Activated T-cell treated with anti-CD3 and anti-CD28 coated beads, Interleukin-2, amount 50 U/mL, for 72 hours (primary cell): ENCODE measurements around the gene CHAD. TPM values are rescaled to one million over a fixed set of nuclear protein-coding genes. Genes with fewer than 3 reads are reported as not detected.

Experiments used
- ATAC-seq, 2 donors: fragments of 150-1000 bp; cut with Tn5 transposase; replicated peaks in 1 of 2; 2 replicates each; pipeline ENCODE4 v1.10.0; 2021; ENCODE audit warnings: moderate library complexity in 2 of 2, mild to moderate bottlenecking in 1 of 2
- DNase-seq, 2 donors: peaks; one replicate each; pipeline ENCODE4 v3.0.0; 2021 to 2022; ENCODE audit warnings: mixed read lengths in 1 of 2
- H3K27ac Mint-ChIP-seq: one replicate; pipeline ENCODE4 v1.8.0; 2022; ENCODE audit warnings: mild to moderate bottlenecking, moderate library complexity, mixed read lengths
- H3K27me3 Mint-ChIP-seq: one replicate; pipeline ENCODE4 v1.8.0; 2022; ENCODE audit warnings: low read depth, mixed read lengths
- H3K36me3 Mint-ChIP-seq, 2 donors: one replicate each; pipeline ENCODE4 v1.8.0; 2022; ENCODE audit warnings: mixed read lengths in 2 of 2, mild to moderate bottlenecking in 1 of 2; ENCODE audit not compliant: insufficient read depth in 2 of 2
- H3K4me1 Mint-ChIP-seq: one replicate; pipeline ENCODE4 v1.8.0; 2022; ENCODE audit warnings: low read depth, mixed read lengths
- H3K4me3 Mint-ChIP-seq, 2 donors: one replicate each; pipeline ENCODE4 v1.8.0; 2022; ENCODE audit warnings: mild to moderate bottlenecking in 2 of 2, mixed read lengths in 2 of 2, moderate library complexity in 2 of 2
- H3K9me3 Mint-ChIP-seq, 2 donors: one replicate each; pipeline ENCODE4 v1.8.0; 2022; ENCODE audit warnings: mixed read lengths in 2 of 2
- total RNA-seq, 2 donors: library from RNA; stranded (reverse); gene quantifications; one replicate each; pipeline ENCODE4 v1.2.3, GENCODE V29; 2022

The CHAD gene
- total RNA-seq: not detected

- H3K27me3 Mint-ChIP-seq: peaks cover 24% of the 10 kb centered on the region
- ATAC-seq: peak; percentile 30 to 56
- no peak within 1 kb of the TSS for H3K27ac Mint-ChIP-seq
- peak within 1 kb of the TSS; percentile 41 to 60 for H3K4me3 Mint-ChIP-seq
- no peak for DNase-seq
- H3K4me1 Mint-ChIP-seq: peaks cover 7% of the 10 kb centered on the region
- H3K36me3 Mint-ChIP-seq: no peaks in the 10 kb centered on the region
- H3K9me3 Mint-ChIP-seq: no peaks in the 10 kb centered on the region
Observed at GRCh38 chr17:50468304-50469207, at the start of gene CHAD. TSS of gene CHAD (minus strand) at chr17:50468880. CDS start at chr17:50468813, 67 bp downstream.

- DNase-seq (no peak), ATAC-seq (no peak)
- no peak overlapping the region for H3K27ac Mint-ChIP-seq
- H3K4me3 Mint-ChIP-seq: no peak overlapping the region
- H3K9me3 Mint-ChIP-seq: no peaks in the 10 kb centered on the region
- H3K27me3 Mint-ChIP-seq: no peaks in the 10 kb centered on the region
- H3K36me3 Mint-ChIP-seq: no peaks in the 10 kb centered on the region
- peaks cover 19% of the 10 kb centered on the region for H3K4me1 Mint-ChIP-seq
Observed at GRCh38 chr17:50517504-50518383, 49.1 kb upstream of the CHAD start.

- H3K4me3 Mint-ChIP-seq: no peak overlapping the region
- H3K9me3 Mint-ChIP-seq: no peaks in the 10 kb centered on the region
- peaks cover 24% of the 10 kb centered on the region for H3K4me1 Mint-ChIP-seq
- DNase-seq: no peak
- no peak for ATAC-seq
- H3K36me3 Mint-ChIP-seq: no peaks in the 10 kb centered on the region
- no peaks in the 10 kb centered on the region for H3K27me3 Mint-ChIP-seq
- H3K27ac Mint-ChIP-seq: no peak overlapping the region
Observed at GRCh38 chr17:50517011-50517410, 48.3 kb upstream of the CHAD start.

- Mint-ChIP-seq H3K4me1 (peaks cover 42% of the 10 kb centered on the region), H3K4me3 (no peak overlapping the region), H3K36me3 (no peaks in the 10 kb centered on the region), H3K27me3 (no peaks in the 10 kb centered on the region), H3K9me3 (no peaks in the 10 kb centered on the region), H3K27ac (no peak overlapping the region)
- ATAC-seq (no peak), DNase-seq (no peak)
Observed at GRCh38 chr17:50514936-50515702, 46.4 kb upstream of the CHAD start.

DNA sequence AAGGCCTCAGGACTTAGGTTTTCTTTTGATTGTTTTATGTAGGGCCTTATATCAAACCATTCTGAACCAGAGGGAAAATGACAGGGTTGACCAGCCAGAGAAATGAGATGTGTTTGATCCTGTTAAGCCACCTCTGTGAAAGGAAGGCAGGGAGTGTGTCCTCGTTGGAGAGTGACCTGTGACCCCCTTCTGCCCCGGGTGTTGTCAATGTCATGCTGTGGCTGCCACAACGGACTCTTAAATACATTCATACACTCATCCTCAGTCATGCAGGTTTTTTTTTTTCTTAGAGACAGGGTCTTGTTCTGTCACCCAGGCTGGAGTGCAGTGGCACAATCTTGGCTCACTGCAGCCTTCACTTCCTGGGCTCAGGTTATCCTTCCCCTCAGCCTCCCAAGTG is 45.7 kb upstream of the CHAD start:
- Mint-ChIP-seq H3K27ac (no peak overlapping the region), H3K4me3 (no peak overlapping the region), H3K9me3 (no peaks in the 10 kb centered on the region), H3K36me3 (no peaks in the 10 kb centered on the region), H3K4me1 (peaks cover 50% of the 10 kb centered on the region), H3K27me3 (no peaks in the 10 kb centered on the region)
- no peak for DNase-seq
- no peak for ATAC-seq

GRCh38 chr17:50513495-50513894 is 44.8 kb upstream of the CHAD start:
- Mint-ChIP-seq H3K4me3 (no peak overlapping the region), H3K36me3 (no peaks in the 10 kb centered on the region), H3K4me1 (peaks cover 58% of the 10 kb centered on the region), H3K27me3 (no peaks in the 10 kb centered on the region), H3K9me3 (no peaks in the 10 kb centered on the region), H3K27ac (no peak overlapping the region)
- DNase-seq: no peak
- no peak for ATAC-seq

DNA sequence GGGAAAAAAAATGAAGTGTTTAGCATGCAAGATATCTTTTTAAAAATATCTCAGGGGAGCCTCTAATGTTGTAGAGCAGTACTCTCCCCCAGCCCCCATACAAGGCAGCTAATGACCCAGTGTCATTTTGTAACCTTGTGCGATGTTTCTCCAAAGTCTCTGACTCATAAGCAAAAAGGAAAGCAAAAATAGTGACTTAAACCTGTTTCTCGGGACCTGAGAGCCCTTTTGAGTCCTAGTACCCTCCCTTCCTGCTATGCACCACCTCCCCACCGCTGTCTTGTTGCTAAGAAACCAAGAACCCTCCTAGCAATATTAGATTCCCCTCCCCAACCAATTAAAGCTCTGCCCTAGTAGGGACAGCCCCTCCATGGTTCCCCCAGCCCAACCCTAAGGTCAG is 42.4 kb upstream of the CHAD start:
- Mint-ChIP-seq H3K4me1 (peaks cover 55% of the 10 kb centered on the region), H3K9me3 (no peaks in the 10 kb centered on the region), H3K4me3 (peak overlapping the region; percentile 50 to 75), H3K27ac (peak overlapping the region; percentile 29), H3K36me3 (no peaks in the 10 kb centered on the region), H3K27me3 (no peaks in the 10 kb centered on the region)
- ATAC-seq: peak; percentile 78 to 80
- peak; percentile 68 to 75 for DNase-seq

- DNase-seq: no peak
- no peaks in the 10 kb centered on the region for H3K27me3 Mint-ChIP-seq
- H3K9me3 Mint-ChIP-seq: no peaks in the 10 kb centered on the region
Observed at GRCh38 chr17:50508573-50509460, 40.1 kb upstream of the CHAD start.

GRCh38 chr17:50507871-50508572 is 39.3 kb upstream of the CHAD start, which contains the start of gene MYCBPAP:
TSS of gene MYCBPAP (plus strand) at chr17:50508439. CDS start at chr17:50508675, 236 bp downstream.
- H3K9me3 Mint-ChIP-seq: no peaks in the 10 kb centered on the region
- ATAC-seq (peak; percentile 71 to 75), DNase-seq (peak; percentile 87 to 91)
- peak within 1 kb of the TSS; percentile 93 to 96 for H3K4me3 Mint-ChIP-seq
- no peaks in the 10 kb centered on the region for H3K36me3 Mint-ChIP-seq
- peaks cover 66% of the 10 kb centered on the region for H3K4me1 Mint-ChIP-seq
- H3K27ac Mint-ChIP-seq: peak within 1 kb of the TSS; percentile 58
- no peaks in the 10 kb centered on the region for H3K27me3 Mint-ChIP-seq

More at GRCh38 chr17:50508573-50509460, 40.1 kb upstream of the CHAD start:
- H3K4me3 Mint-ChIP-seq: peak overlapping the region; percentile 93 to 96
- peaks cover 59% of the 10 kb centered on the region for H3K4me1 Mint-ChIP-seq
- no peak for ATAC-seq
- H3K36me3 Mint-ChIP-seq: no peaks in the 10 kb centered on the region
- H3K27ac Mint-ChIP-seq: peak overlapping the region; percentile 54

DNA sequence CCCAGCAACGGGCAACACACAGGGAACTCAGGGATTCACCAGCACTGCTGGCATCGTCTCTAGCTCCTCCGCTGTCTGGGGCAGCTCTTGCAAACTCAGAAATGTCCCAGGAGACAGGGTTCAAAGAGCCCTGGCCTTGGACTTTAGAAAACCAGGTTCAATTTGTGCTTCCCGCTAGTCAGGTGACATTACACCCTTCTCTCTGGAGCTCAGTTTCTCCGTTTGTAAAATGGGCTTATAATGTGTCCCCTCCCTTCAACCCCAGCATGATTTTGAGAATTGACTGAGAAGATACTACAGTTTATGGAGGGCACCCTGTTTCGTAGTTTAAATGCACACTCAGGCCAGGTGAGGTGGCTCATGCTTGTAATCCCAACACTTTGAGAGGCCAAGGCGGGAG is 37.6 kb upstream of the CHAD start:
- H3K4me3 Mint-ChIP-seq: no peak overlapping the region
- peaks cover 53% of the 10 kb centered on the region for H3K4me1 Mint-ChIP-seq
- ATAC-seq (no peak), DNase-seq (no peak)
- no peak overlapping the region for H3K27ac Mint-ChIP-seq
- H3K36me3 Mint-ChIP-seq: no peaks in the 10 kb centered on the region
- H3K9me3 Mint-ChIP-seq: no peaks in the 10 kb centered on the region
- H3K27me3 Mint-ChIP-seq: no peaks in the 10 kb centered on the region

- H3K27ac Mint-ChIP-seq: no peak overlapping the region
Observed at GRCh38 chr17:50505591-50506130, 37.0 kb upstream of the CHAD start.

More at GRCh38 chr17:50505591-50506130, 37.0 kb upstream of the CHAD start:
- ATAC-seq (no peak), DNase-seq (no peak)
- H3K9me3 Mint-ChIP-seq: no peaks in the 10 kb centered on the region
- no peaks in the 10 kb centered on the region for H3K36me3 Mint-ChIP-seq
- H3K4me1 Mint-ChIP-seq: peaks cover 47% of the 10 kb centered on the region
- no peaks in the 10 kb centered on the region for H3K27me3 Mint-ChIP-seq
- no peak overlapping the region for H3K4me3 Mint-ChIP-seq
